ENCODE results near the gene CPPED1. TPM values are rescaled to one million over a fixed set of nuclear protein-coding genes. Genes with fewer than 3 reads are reported as not detected.

The CPPED1 gene
- total RNA-seq, 2 donors from 2014 or later: 14.8 to 38.4 TPM

DNA sequence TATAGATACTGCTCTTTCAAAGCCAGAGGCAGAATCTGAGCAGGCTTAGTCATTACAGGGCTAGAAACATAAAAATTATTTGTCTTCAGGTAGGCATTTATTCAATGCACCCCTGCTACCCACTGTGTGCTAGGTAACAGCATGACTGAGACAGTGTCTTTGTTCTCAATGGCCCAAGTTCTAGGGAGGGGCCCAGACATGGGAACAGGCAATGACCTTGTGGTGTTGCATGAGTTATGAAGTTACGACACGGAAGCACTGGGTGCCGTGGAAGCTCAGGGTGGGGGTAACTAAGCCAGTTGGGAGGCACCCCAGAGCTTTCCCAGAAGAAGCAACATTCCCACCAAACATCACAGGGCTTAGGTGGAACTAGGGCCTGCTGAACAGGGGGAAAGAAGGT is 87.0 kb downstream of the CPPED1 start:
- TF ChIP-seq, protein P1, sequence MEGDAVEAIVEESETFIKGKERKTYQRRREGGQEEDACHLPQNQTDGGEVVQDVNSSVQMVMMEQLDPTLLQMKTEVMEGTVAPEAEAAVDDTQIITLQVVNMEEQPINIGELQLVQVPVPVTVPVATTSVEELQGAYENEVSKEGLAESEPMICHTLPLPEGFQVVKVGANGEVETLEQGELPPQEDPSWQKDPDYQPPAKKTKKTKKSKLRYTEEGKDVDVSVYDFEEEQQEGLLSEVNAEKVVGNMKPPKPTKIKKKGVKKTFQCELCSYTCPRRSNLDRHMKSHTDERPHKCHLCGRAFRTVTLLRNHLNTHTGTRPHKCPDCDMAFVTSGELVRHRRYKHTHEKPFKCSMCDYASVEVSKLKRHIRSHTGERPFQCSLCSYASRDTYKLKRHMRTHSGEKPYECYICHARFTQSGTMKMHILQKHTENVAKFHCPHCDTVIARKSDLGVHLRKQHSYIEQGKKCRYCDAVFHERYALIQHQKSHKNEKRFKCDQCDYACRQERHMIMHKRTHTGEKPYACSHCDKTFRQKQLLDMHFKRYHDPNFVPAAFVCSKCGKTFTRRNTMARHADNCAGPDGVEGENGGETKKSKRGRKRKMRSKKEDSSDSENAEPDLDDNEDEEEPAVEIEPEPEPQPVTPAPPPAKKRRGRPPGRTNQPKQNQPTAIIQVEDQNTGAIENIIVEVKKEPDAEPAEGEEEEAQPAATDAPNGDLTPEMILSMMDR (IDR thresholded peaks at IDR 0.05): no peak
- Histone ChIP-seq H3K4me1 (ENCODE audit: control insufficient read depth in 1 of 2, low read depth in 2 of 2) (no peaks in the 10 kb centered on the region), H3K27ac (no peak overlapping the region), H3K36me3 (no peaks in the 10 kb centered on the region), H3K9me3 (peaks cover 2% of the 10 kb centered on the region), H3K27me3 (replicated peaks; ENCODE audit: insufficient read depth) (no peaks in the 10 kb centered on the region), H3K4me3 (no peak overlapping the region)
- ATAC-seq (ENCODE audit: insufficient number of reproducible peaks, low FRiP score, low read depth) (no peak), DNase-seq (ENCODE audit: low spot score) (no peak)

GRCh38 chr16:12709807-12710206 is 93.9 kb downstream of the CPPED1 start:
- DNase-seq (ENCODE audit: low spot score): no peak
- Histone ChIP-seq H3K4me1 (ENCODE audit: control insufficient read depth in 1 of 2, low read depth in 2 of 2) (no peaks in the 10 kb centered on the region), H3K4me3 (no peak overlapping the region), H3K27ac (no peak overlapping the region), H3K36me3 (peaks cover under 1% of the 10 kb centered on the region), H3K27me3 (replicated peaks; ENCODE audit: insufficient read depth) (no peaks in the 10 kb centered on the region), H3K9me3 (peaks cover under 1% of the 10 kb centered on the region)
- TF ChIP-seq, protein P1 (IDR thresholded peaks at IDR 0.05): no peak
- no peak for ATAC-seq (ENCODE audit: insufficient number of reproducible peaks, low FRiP score, low read depth)

DNA sequence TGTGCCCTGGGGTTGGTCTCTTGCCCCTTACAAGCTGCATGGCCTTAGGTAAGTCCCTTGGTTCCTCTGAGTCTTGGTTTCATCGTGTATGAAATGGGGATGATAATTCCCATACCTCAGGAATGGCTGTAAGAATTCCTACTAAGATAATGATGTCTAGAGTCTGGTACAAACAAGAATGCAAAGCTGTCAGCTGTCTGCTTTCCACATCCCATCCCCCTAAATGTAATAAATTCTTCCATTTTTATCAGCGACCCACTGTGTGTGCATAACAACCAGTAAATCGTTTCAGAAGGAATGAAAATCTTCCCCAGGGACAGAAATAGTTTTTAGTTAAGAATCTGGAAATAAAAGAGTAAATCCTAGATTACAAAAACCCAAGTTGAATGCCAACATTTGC is 95.4 kb downstream of the CPPED1 start:
- ATAC-seq (ENCODE audit: insufficient number of reproducible peaks, low FRiP score, low read depth): no peak
- Histone ChIP-seq H3K4me1 (ENCODE audit: control insufficient read depth in 1 of 2, low read depth in 2 of 2) (no peaks in the 10 kb centered on the region), H3K9me3 (no peaks in the 10 kb centered on the region), H3K27ac (no peak overlapping the region), H3K36me3 (peaks cover 4% of the 10 kb centered on the region), H3K27me3 (replicated peaks; ENCODE audit: insufficient read depth) (no peaks in the 10 kb centered on the region), H3K4me3 (no peak overlapping the region)
- TF ChIP-seq, protein P1 (IDR thresholded peaks at IDR 0.05): no peak
- no peak for DNase-seq (ENCODE audit: low spot score)

- Histone ChIP-seq H3K27me3 (replicated peaks; ENCODE audit: insufficient read depth) (no peaks in the 10 kb centered on the region), H3K27ac (no peak overlapping the region), H3K4me3 (no peak overlapping the region), H3K9me3 (no peaks in the 10 kb centered on the region), H3K4me1 (ENCODE audit: control insufficient read depth in 1 of 2, low read depth in 2 of 2) (no peaks in the 10 kb centered on the region), H3K36me3 (peaks cover 4% of the 10 kb centered on the region)
- TF ChIP-seq, protein P1 (IDR thresholded peaks at IDR 0.05): no peak
- ATAC-seq (ENCODE audit: insufficient number of reproducible peaks, low FRiP score, low read depth): no peak
- DNase-seq (ENCODE audit: low spot score): no peak
These were observed 97.1 kb downstream of the CPPED1 start for GRCh38 chr16:12706628-12707027.

DNA sequence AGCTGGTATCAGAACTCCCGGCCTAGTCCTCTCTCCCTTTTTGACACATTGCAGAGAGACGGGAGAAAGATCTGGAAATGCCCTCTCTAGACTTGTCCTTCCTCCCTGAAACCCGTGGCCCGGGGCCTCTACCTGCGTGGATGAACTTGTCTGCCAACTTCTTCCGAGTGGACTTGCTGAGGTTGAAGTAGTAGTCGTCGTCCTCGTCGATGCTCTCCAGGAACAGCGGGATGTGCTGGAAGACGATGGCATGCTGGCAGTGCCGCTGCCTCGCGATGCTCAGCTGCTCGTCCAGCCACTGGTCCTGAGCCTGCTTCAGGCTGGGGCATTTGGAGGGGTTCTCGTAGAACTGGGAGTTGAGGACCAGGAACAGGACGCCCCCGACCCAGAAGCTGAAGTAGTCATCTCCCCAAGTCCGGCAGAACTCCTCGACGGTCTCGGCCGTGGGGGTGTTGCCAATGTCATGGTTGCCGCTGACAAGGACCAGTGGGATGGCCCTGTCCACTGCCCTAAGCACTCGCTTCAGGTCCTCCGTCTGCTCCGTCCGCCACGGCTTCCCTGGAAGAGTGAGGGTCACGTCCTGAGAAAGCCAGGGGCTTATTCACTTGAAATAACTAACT is 99.1 kb downstream of the CPPED1 start:
- Histone ChIP-seq H3K4me1 (ENCODE audit: control insufficient read depth in 1 of 2, low read depth in 2 of 2) (no peaks in the 10 kb centered on the region), H3K36me3 (peaks cover 4% of the 10 kb centered on the region), H3K27ac (no peak overlapping the region), H3K27me3 (replicated peaks; ENCODE audit: insufficient read depth) (no peaks in the 10 kb centered on the region), H3K4me3 (no peak overlapping the region), H3K9me3 (no peaks in the 10 kb centered on the region)
- ATAC-seq (ENCODE audit: insufficient number of reproducible peaks, low FRiP score, low read depth) (no peak), DNase-seq (ENCODE audit: low spot score) (no peak)
- TF ChIP-seq, protein P1 (IDR thresholded peaks at IDR 0.05): no peak
